Measurements from ENCODE around the gene CACNA1S.

Gene CACNA1S

DNA sequence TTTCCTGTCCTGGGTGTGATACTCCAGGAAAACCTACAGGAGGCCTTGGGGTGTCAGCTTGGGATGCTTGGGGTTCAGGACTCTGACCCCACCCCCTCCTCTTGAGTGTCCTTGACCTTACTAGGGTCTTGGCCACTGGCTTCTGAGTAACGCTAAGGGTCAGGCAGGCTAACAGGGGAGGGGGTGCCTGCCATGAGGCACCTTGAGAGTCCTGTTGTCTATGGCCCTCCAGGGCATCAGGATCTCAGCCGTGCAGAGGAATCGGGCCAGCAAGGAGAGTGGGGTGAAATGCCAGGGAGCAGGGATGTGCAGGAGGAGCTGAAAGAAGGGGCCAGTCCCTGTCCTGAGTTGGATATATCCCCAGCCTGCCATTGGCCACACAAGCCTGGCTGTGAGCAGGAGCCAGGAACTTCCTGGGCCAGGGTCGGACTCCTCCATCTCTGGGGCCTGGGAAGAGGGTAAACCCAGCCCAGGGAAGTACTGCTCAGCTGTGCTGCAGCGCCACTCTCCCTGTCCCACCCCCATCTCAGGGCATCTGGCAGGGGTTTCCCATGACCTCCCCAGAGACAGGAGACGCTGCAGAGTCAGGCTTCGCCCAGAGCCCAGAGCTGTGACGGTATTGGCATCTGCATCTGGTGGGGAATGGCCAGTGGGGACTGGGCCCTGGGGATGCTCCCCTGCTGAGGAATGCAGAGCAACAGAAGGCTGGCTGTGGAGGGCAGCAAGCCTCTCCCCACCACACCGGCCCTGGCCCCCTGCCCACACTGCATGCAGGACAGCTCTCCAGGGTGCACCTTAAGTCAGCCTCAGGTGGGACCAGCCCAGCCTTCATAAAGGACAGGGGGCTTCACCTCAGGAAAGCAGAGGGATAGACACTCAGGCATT lies 95.0 kb downstream of the CACNA1S start:
- DNase-seq (ENCODE audit: low read depth): peak; percentile 37
- no peak overlapping the region for H3K4me3 ChIP-seq (ENCODE audit: low read depth, low read length)
- TF ChIP-seq POLR2A (IDR thresholded peaks at IDR 0.05; ENCODE audit: extremely low read depth, insufficient read length) (no peak), MYC (IDR thresholded peaks at IDR 0.05; ENCODE audit: low read depth, low read length) (no peak)
- TF ChIP-seq, protein P1, sequence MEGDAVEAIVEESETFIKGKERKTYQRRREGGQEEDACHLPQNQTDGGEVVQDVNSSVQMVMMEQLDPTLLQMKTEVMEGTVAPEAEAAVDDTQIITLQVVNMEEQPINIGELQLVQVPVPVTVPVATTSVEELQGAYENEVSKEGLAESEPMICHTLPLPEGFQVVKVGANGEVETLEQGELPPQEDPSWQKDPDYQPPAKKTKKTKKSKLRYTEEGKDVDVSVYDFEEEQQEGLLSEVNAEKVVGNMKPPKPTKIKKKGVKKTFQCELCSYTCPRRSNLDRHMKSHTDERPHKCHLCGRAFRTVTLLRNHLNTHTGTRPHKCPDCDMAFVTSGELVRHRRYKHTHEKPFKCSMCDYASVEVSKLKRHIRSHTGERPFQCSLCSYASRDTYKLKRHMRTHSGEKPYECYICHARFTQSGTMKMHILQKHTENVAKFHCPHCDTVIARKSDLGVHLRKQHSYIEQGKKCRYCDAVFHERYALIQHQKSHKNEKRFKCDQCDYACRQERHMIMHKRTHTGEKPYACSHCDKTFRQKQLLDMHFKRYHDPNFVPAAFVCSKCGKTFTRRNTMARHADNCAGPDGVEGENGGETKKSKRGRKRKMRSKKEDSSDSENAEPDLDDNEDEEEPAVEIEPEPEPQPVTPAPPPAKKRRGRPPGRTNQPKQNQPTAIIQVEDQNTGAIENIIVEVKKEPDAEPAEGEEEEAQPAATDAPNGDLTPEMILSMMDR (IDR thresholded peaks at IDR 0.05; ENCODE audit: low read depth, low read length): no peak
- TF ChIP-seq, protein P2, sequence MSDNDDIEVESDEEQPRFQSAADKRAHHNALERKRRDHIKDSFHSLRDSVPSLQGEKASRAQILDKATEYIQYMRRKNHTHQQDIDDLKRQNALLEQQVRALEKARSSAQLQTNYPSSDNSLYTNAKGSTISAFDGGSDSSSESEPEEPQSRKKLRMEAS (IDR thresholded peaks at IDR 0.05; ENCODE audit: low read depth, low read length): no peak

DNA sequence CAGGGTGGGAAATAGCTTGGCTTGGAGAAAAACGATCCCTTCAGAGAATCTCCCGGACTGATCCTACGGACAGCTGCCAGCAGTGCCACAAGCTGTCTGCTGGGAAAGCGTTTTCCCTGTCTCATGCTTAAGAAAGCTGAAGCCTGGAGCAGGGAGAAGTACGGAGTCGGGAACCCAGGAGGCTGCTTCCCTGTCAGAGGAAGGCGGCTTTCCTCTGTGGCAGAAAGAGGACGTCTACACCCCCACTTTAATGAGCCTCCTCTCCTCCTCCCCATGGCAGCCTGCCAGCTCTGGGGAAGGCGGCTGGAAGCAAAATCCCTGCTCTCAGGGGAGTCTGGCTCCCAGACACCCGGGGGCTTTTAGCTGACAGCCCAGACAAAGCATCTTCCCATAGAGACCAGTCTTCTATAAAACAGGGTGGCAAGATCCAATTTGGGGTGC lies 96.0 kb downstream of the CACNA1S start:
- TF ChIP-seq POLR2A (IDR thresholded peaks at IDR 0.05; ENCODE audit: extremely low read depth, insufficient read length) (no peak), MYC (IDR thresholded peaks at IDR 0.05; ENCODE audit: low read depth, low read length) (no peak)
- TF ChIP-seq, protein P2 (IDR thresholded peaks at IDR 0.05; ENCODE audit: low read depth, low read length): no peak
- TF ChIP-seq, protein P1 (IDR thresholded peaks at IDR 0.05; ENCODE audit: low read depth, low read length): no peak
- H3K4me3 ChIP-seq (ENCODE audit: low read depth, low read length): no peak overlapping the region
- DNase-seq (ENCODE audit: low read depth): peak; percentile 15

DNA sequence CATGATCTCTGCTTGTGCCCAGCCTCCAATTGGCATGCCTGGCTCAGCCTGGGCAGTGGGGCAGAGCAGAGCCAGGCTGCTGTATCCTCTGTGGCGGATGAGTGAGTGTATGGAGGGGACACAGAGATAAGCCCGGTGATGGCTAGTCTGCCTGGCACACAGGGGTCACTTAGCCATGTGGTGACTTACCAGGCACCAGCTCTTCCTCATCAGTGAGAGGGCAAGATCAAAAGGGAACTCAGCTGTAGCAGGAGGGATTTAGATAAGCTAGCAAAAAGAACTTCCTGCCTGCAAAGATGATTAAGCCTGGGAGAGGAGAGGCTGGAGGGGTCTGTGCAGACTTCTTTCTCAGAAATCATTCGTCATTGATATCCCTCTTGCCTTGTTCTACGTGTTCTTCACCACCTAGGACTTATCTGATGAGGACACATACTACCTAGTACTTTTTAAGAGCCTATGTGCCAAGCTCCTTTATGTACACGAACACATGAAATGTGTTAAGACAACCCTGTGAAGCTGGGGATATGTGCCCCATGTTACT lies 96.6 kb downstream of the CACNA1S start:
- H3K4me3 ChIP-seq (ENCODE audit: low read depth, low read length): no peak overlapping the region
- peak; percentile 69 for DNase-seq (ENCODE audit: low read depth)
- TF ChIP-seq, protein P1 (IDR thresholded peaks at IDR 0.05; ENCODE audit: low read depth, low read length): no peak
- TF ChIP-seq, protein P2 (IDR thresholded peaks at IDR 0.05; ENCODE audit: low read depth, low read length): no peak
- TF ChIP-seq MYC (IDR thresholded peaks at IDR 0.05; ENCODE audit: low read depth, low read length): no peak
- TF ChIP-seq POLR2A (IDR thresholded peaks at IDR 0.05; ENCODE audit: extremely low read depth, insufficient read length): no peak

GRCh38 chr1:201014816-201015200 lies 97.4 kb downstream of the CACNA1S start:
- TF ChIP-seq, protein P1 (IDR thresholded peaks at IDR 0.05; ENCODE audit: low read depth, low read length): no peak
- TF ChIP-seq MYC (IDR thresholded peaks at IDR 0.05; ENCODE audit: low read depth, low read length): no peak
- TF ChIP-seq, protein P2 (IDR thresholded peaks at IDR 0.05; ENCODE audit: low read depth, low read length): no peak
- TF ChIP-seq POLR2A (IDR thresholded peaks at IDR 0.05; ENCODE audit: extremely low read depth, insufficient read length): no peak
- peak; percentile 45 for DNase-seq (ENCODE audit: low read depth)
- no peak overlapping the region for H3K4me3 ChIP-seq (ENCODE audit: low read depth, low read length)

GRCh38 chr1:201013991-201014815 lies 98.0 kb downstream of the CACNA1S start:
- no peak overlapping the region for H3K4me3 ChIP-seq (ENCODE audit: low read depth, low read length)
- TF ChIP-seq, protein P2 (IDR thresholded peaks at IDR 0.05; ENCODE audit: low read depth, low read length): no peak
- TF ChIP-seq, protein P1 (IDR thresholded peaks at IDR 0.05; ENCODE audit: low read depth, low read length): no peak
- no peak for TF ChIP-seq POLR2A (IDR thresholded peaks at IDR 0.05; ENCODE audit: extremely low read depth, insufficient read length)
- no peak for TF ChIP-seq MYC (IDR thresholded peaks at IDR 0.05; ENCODE audit: low read depth, low read length)
- DNase-seq (ENCODE audit: low read depth): no peak

All from NB4 (cell line).